ENCODE measurements around the gene ZNF580.

ZNF580 gene

DNA sequence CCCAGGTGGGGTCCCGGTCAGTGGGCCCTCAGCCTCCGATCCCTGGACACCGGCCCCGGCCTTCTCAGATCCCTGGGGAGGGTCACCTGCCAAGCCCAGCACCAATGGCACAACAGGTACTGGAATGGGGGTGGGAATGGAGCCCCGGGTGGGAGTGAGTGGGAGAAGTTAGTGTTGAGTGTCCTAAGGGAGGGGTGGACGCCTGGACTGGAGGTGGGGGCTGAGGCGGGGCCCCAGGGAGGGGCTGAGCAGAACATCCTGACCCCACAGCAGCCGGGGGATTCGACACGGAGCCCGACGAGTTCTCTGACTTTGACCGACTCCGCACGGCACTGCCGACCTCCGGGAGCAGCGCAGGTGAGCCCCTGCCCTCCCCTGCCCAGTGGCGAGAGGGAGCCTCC lies 51.9 kb downstream of the ZNF580 start:
- DNase-seq: no peak
- in situ Hi-C loops (cut with HindIII; ENCODE audit: low pct_ligation_motif_present, low sequenced_read_pairs): no loop called here
- Histone ChIP-seq H3K4me3 (ENCODE audit: low read depth, low read length) (no peak overlapping the region), H3K27ac (no peak overlapping the region), H3K36me3 (replicated peaks) (peaks cover 52% of the 10 kb centered on the region), H3K27me3 (replicated peaks) (no peaks in the 10 kb centered on the region)
- TF ChIP-seq, protein P1, sequence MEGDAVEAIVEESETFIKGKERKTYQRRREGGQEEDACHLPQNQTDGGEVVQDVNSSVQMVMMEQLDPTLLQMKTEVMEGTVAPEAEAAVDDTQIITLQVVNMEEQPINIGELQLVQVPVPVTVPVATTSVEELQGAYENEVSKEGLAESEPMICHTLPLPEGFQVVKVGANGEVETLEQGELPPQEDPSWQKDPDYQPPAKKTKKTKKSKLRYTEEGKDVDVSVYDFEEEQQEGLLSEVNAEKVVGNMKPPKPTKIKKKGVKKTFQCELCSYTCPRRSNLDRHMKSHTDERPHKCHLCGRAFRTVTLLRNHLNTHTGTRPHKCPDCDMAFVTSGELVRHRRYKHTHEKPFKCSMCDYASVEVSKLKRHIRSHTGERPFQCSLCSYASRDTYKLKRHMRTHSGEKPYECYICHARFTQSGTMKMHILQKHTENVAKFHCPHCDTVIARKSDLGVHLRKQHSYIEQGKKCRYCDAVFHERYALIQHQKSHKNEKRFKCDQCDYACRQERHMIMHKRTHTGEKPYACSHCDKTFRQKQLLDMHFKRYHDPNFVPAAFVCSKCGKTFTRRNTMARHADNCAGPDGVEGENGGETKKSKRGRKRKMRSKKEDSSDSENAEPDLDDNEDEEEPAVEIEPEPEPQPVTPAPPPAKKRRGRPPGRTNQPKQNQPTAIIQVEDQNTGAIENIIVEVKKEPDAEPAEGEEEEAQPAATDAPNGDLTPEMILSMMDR (IDR thresholded peaks at IDR 0.05; ENCODE audit: low read depth, low read length, missing control alignments): no peak

All from brain microvascular endothelial cell (primary cell).